ENCODE measurements around the gene ABCB9. TPM values are rescaled to one million over a fixed set of nuclear protein-coding genes. Genes with fewer than 3 reads are reported as not detected.

The ABCB9 gene
- total RNA-seq, 1 donor from 2014 or later: 19.6 TPM

DNA sequence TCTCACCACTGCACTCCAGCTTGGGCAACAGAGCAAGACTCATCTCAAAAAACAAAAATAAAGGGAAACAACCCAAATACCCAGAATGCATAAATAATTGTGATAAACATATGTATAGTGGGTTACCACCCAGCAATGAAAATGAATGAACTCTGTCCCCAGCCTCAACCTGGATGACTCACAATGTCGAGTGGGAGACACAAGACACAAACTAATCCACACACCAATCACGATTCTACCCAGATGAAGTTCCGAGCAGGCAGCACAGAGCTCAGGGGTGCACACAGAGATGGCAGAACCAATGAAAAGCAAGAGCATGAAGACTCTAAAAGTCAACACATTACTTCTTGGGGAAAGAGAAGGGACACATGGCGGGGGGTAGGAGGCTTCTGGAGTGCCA, 27.1 kb downstream of the ABCB9 start:
- Histone ChIP-seq H3K4me1 (peaks cover 0 to 6% of the 10 kb centered on the region in 2 donors), H3K9me3 (no peaks in the 10 kb centered on the region), H3K4me3 (no peak overlapping the region), H3K27me3 (no peaks in the 10 kb centered on the region), H3K27ac (no peak overlapping the region), H3K36me3 (peaks cover 14 to 16% of the 10 kb centered on the region in 2 donors)
- no peak for TF ChIP-seq CTCF (IDR thresholded peaks at IDR 0.05)
- no peak for DNase-seq (ENCODE audit: low spot score in 2 of 2)
- intact Hi-C loops (cut with DNase I): no loop called here

DNA sequence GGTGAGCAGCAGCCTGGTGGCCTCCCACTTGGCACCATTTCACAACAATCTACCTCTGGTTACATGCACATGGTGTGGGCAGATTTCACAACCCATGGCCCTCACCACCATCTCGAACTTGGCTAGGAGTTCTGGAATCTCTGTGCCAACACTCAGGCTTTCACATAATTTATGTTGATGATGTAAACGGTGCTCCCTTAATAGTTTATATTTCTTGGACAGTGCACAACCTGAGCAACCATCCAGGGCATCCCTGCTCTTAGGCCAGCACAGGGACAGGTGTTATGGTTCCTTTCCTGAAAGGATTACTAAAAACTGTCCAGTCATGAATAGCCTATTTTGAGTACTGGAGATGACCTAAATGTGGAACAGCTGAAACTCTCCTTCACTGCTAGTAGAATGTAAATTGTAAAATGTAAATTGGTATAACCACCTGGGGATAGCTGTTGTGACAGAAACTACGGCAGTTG, 28.6 kb downstream of the ABCB9 start:
- no peaks in the 10 kb centered on the region for H3K9me3 ChIP-seq
- no peak overlapping the region for H3K27ac ChIP-seq
- intact Hi-C loops (cut with DNase I): no loop called here
- H3K4me1 ChIP-seq: peaks cover 0 to 6% of the 10 kb centered on the region in 2 donors
- DNase-seq (ENCODE audit: low spot score in 2 of 2): no peak
- TF ChIP-seq CTCF (IDR thresholded peaks at IDR 0.05): no peak
- H3K27me3 ChIP-seq: no peaks in the 10 kb centered on the region
- H3K4me3 ChIP-seq: no peak overlapping the region
- peaks cover 14 to 19% of the 10 kb centered on the region in 2 donors for H3K36me3 ChIP-seq

DNA sequence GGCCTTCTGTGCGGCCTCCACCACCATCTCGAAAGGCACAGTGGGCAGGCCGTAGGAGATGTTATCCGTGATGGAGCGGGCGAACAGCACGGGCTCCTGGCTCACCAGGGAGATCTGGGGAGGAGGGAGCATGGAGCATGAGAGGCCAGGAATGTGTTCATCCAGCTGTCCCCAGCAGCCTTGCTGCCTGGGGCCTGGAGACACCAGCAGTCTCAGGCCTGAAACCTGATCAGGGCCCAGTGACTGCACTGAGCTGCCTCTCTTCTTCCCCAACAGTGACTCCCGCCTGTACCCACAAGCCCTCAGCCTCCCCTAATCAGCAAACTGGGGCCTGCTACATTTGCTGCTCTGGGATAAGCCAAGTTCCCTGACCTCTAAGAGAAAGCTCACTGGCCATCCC, 30.9 kb downstream of the ABCB9 start:
- no peak for TF ChIP-seq CTCF (IDR thresholded peaks at IDR 0.05)
- Histone ChIP-seq H3K27me3 (no peaks in the 10 kb centered on the region), H3K27ac (no peak overlapping the region), H3K4me1 (no peaks in the 10 kb centered on the region), H3K9me3 (no peaks in the 10 kb centered on the region), H3K4me3 (no peak overlapping the region), H3K36me3 (peaks cover 14 to 21% of the 10 kb centered on the region in 2 donors)
- DNase-seq (ENCODE audit: low spot score in 2 of 2): no peak
- intact Hi-C loops (cut with DNase I): no loop called here

- no peak for DNase-seq (ENCODE audit: low spot score in 2 of 2)
- no peak for TF ChIP-seq CTCF (IDR thresholded peaks at IDR 0.05)
- H3K9me3 ChIP-seq: no peaks in the 10 kb centered on the region
- peaks cover 14 to 18% of the 10 kb centered on the region in 2 donors for H3K36me3 ChIP-seq
- H3K27me3 ChIP-seq: no peaks in the 10 kb centered on the region
- H3K4me3 ChIP-seq: no peak overlapping the region
- no peak overlapping the region for H3K27ac ChIP-seq
- intact Hi-C loops (cut with DNase I): no loop called here
- no peaks in the 10 kb centered on the region for H3K4me1 ChIP-seq
These were observed 31.5 kb downstream of the ABCB9 start for GRCh38 chr12:122934722-122935121.

GRCh38 chr12:122932207-122932606, 34.1 kb downstream of the ABCB9 start:
- H3K36me3 ChIP-seq: peaks cover 9 to 13% of the 10 kb centered on the region in 2 donors
- intact Hi-C loops (cut with DNase I): no loop called here

More at GRCh38 chr12:122932207-122932606, 34.1 kb downstream of the ABCB9 start:
- Histone ChIP-seq H3K9me3 (no peaks in the 10 kb centered on the region), H3K27me3 (no peaks in the 10 kb centered on the region), H3K4me3 (no peak overlapping the region), H3K27ac (no peak overlapping the region), H3K4me1 (no peaks in the 10 kb centered on the region)
- no peak for TF ChIP-seq CTCF (IDR thresholded peaks at IDR 0.05)
- no peak for DNase-seq (ENCODE audit: low spot score in 2 of 2)
